Keratinocyte (primary cell): ENCODE measurements around the gene SPA17.

Source experiments
- EZH2 ChIP-seq: IDR thresholded peaks from one replicate; pipeline ENCODE4 v1.6.1; 2012; ENCODE audit warnings: inconsistent platforms, mild to moderate bottlenecking, low read length, moderate library complexity
- TF ChIP-seq, protein P1 (sequence below), 3 experiments: IDR thresholded peaks in 1 of 3; conservative IDR thresholded peaks in 1 of 3; optimal IDR thresholded peaks in 1 of 3; 2 replicates in 2 of 3; 3 replicates in 1 of 3; pipeline versions ENCODE3 to v1.5.1; 2011; ENCODE audit warnings: low read length in 3 of 3, mild to moderate bottlenecking in 3 of 3, moderate library complexity in 2 of 3, control low read depth in 1 of 3, inconsistent platforms in 1 of 3; ENCODE audit not compliant: insufficient read depth in 2 of 3; ENCODE audit errors: extremely low read depth in 1 of 3

- TF ChIP-seq, protein P1, sequence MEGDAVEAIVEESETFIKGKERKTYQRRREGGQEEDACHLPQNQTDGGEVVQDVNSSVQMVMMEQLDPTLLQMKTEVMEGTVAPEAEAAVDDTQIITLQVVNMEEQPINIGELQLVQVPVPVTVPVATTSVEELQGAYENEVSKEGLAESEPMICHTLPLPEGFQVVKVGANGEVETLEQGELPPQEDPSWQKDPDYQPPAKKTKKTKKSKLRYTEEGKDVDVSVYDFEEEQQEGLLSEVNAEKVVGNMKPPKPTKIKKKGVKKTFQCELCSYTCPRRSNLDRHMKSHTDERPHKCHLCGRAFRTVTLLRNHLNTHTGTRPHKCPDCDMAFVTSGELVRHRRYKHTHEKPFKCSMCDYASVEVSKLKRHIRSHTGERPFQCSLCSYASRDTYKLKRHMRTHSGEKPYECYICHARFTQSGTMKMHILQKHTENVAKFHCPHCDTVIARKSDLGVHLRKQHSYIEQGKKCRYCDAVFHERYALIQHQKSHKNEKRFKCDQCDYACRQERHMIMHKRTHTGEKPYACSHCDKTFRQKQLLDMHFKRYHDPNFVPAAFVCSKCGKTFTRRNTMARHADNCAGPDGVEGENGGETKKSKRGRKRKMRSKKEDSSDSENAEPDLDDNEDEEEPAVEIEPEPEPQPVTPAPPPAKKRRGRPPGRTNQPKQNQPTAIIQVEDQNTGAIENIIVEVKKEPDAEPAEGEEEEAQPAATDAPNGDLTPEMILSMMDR (optimal IDR thresholded peaks at IDR 0.05 in 1 of 3, IDR thresholded peaks at IDR 0.05 in 1 of 3, conservative IDR thresholded peaks at IDR 0.05 in 1 of 3; ENCODE audit: extremely low read depth in 1 of 3, insufficient read depth in 2 of 3, low read length in 3 of 3), result no peak
- TF ChIP-seq EZH2, result peak; percentile 48
These were observed 71.6 kb downstream of the SPA17 start for GRCh38 chr11:124745270-124745834.
